ENCODE data around the gene STBD1.

- no peak for TF ChIP-seq YY1 (IDR thresholded peaks at IDR 0.05; ENCODE audit: borderline replicate concordance in 1 of 3, control insufficient read depth in 1 of 3, extremely low read depth in 1 of 3, insufficient read depth in 3 of 3, insufficient read length in 1 of 3, insufficient replicate concordance in 2 of 3, low read depth in 1 of 3, low read length in 2 of 3)
- TF ChIP-seq CREB3 (tag; conservative IDR thresholded peaks at IDR 0.05; ENCODE audit: low read depth), result no peak
- TF ChIP-seq CAMTA2 (CRISPR knock-in tag; conservative IDR thresholded peaks at IDR 0.05), result no peak
- no peak for TF ChIP-seq ZNF740 (CRISPR knock-in tag; IDR thresholded peaks at IDR 0.05)
- TF ChIP-seq ZNF740 (tag; IDR thresholded peaks at IDR 0.05), result no peak
- no peak for TF ChIP-seq HDGF (IDR thresholded peaks at IDR 0.05)
These were observed 46.0 kb upstream of the STBD1 start for GRCh38 chr4:76260571-76260970.
